AG08395 (cell line): ENCODE data around the gene FOXL3.

Source experiments
- DNase-seq: peaks from one replicate; pipeline ENCODE4 v3.0.0; 2012; ENCODE audit warnings: mixed read lengths, low spot score

The FOXL3 gene

GRCh38 chr7:266851-267840 lies 22.8 kb upstream of the FOXL3 start:
- DNase-seq = no peak

GRCh38 chr7:268991-269390 lies 21.0 kb upstream of the FOXL3 start:
- DNase-seq = no peak

GRCh38 chr7:269721-270120 lies 20.2 kb upstream of the FOXL3 start:
- no peak for DNase-seq

- DNase-seq = no peak
These were observed 19.5 kb upstream of the FOXL3 start for GRCh38 chr7:270351-270983.

- peak; percentile 24 for DNase-seq
These were observed 18.5 kb upstream of the FOXL3 start for GRCh38 chr7:271266-272107.

- DNase-seq = no peak
These were observed 17.8 kb upstream of the FOXL3 start for GRCh38 chr7:272108-272615.

GRCh38 chr7:272631-273030 lies 17.3 kb upstream of the FOXL3 start:
- DNase-seq = no peak

GRCh38 chr7:273327-273726 lies 16.6 kb upstream of the FOXL3 start:
- no peak for DNase-seq

GRCh38 chr7:274266-274665 lies 15.7 kb upstream of the FOXL3 start:
- DNase-seq = no peak

- no peak for DNase-seq
These were observed 13.6 kb upstream of the FOXL3 start for GRCh38 chr7:276230-276835.

- DNase-seq = no peak
These were observed 12.7 kb upstream of the FOXL3 start for GRCh38 chr7:277228-277627.

- DNase-seq = no peak
These were observed 11.9 kb upstream of the FOXL3 start for GRCh38 chr7:278081-278480.

- DNase-seq = no peak
These were observed 10.1 kb upstream of the FOXL3 start for GRCh38 chr7:279821-280220.

GRCh38 chr7:280461-280860 lies 9.5 kb upstream of the FOXL3 start:
- no peak for DNase-seq

- DNase-seq = no peak
These were observed 8.3 kb upstream of the FOXL3 start for GRCh38 chr7:281637-282036.

GRCh38 chr7:282621-283020 lies 7.3 kb upstream of the FOXL3 start:
- no peak for DNase-seq

- no peak for DNase-seq
These were observed 4.9 kb upstream of the FOXL3 start for GRCh38 chr7:284762-285722.

GRCh38 chr7:285731-286130 lies 4.2 kb upstream of the FOXL3 start:
- no peak for DNase-seq

GRCh38 chr7:286266-286665 lies 3.7 kb upstream of the FOXL3 start:
- DNase-seq = no peak

- DNase-seq = no peak
These were observed 1.3 kb upstream of the FOXL3 start for GRCh38 chr7:288671-289101.
